Stimulated activated CD4-positive, alpha-beta T cell treated with anti-CD3 and anti-CD28 coated beads, Interleukin-2, amount 100 ng/mL, for 4 hours (primary cell): Measurements from ENCODE around the gene GIMD1.
"Not testable (repeated sequence)": the region's sequence is repeated elsewhere in the genome, so short reads cannot be mapped to it uniquely, and the experiment has no call there.

Experiments
- DNase-seq: peaks from one replicate; pipeline ENCODE4 v3.0.0-alpha.2; 2020; ENCODE audit warnings: low read depth

The GIMD1 gene

DNA sequence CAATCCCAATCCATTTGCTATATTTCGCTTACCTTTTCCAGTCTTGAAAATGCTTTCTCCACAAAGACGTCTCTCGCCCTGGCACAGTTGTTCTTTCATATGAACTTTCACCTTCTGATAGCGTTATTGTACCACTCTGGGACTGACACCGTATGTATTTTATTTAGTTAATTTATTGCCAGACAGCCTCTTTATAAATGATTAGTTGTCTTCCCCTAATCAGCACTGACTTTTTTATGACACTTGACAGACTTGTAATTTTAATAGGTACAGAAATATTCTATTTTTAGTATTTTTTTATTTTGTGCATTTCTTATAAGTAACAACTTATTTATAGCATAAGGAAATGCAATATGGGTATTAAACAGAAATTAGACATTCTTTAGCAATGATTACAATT is at the start of gene GIMD1:
Gene GIMD1 (minus strand): TSS at position 101 of the 400 bp plus-strand sequence. CDS start 1,343 bp downstream, outside the sequence.
- no peak for DNase-seq

DNA sequence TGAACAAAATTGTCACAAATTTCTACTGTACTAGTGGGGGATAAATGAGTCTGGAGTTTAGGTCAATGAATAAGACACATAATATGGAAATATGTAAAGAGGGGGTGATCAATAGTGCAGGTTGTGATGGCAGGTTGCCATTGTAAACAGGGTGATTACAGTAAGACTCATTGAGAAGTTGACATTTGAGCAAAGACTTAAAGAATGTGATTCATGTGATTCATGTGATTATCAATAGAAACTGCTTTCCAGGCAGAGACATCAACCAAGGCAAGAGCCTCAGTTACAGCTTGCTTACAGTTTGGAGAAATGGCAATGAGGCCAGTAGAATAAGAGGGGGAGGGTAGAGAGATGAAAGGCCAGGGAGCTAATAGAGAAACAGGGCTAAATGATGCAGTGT is 45.8 kb upstream of the GIMD1 start:
- no peak for DNase-seq

- no peak for DNase-seq
These were observed 41.6 kb upstream of the GIMD1 start for GRCh38 chr4:106409901-106410889.

DNA sequence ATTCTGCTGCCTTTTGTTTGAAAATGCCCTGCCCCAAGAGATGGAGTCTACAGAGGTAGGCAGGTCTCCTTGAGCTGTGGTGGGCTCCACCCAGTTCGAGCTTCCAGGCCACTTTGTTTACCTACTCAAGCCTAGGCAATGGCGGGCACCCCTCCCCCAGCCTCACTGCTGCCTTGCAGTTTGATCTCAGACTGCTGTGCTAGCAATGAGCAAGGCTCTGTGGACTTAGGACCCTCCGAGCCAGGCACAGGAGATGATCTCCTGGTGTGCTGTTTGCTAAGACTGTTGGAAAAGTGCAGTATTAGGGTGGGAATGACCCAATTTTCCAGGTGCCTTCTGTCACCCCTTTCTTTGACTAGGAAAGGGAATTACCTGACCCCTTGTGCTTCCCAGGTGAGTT is 39.4 kb upstream of the GIMD1 start:
- not testable (repeated sequence) for DNase-seq

DNA sequence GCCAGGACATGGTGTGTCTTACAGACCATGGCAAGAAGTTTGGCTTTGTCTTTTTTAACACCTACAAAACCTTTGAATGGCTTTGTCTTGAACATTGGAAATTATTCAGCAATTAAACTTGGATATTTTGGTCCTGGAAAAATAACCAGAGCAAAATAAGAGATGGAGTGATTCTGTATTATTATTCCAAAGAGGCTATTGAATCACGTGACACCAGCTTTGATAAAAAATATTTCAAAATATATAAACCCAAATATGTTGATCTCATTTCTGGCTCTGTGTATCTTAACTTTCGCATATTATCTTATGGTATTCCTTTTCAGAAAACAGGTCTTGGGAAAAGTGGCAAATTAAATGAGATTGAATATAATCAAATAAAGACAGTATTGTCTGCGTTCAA is 32.6 kb upstream of the GIMD1 start:
- DNase-seq: no peak

DNA sequence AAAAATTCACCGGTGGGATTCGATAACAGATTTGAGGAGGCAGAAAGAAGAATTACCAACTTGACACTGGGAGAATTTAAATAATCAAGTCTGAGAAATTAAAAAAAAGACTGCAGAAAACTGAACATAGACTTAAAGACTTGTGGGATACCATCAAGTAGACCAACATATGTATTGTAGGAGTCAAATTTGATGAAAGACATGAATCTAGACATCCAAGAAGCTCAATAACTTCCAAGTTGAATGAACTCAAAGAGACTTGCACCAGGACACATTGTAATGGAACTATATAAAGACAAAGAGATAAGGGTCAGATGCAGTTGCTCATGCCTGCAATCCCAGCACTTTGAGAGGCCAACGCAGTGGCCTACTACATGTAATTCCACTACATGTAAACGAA is 30.3 kb upstream of the GIMD1 start:
- not testable (repeated sequence) for DNase-seq

GRCh38 chr4:106395582-106395981 is 27.0 kb upstream of the GIMD1 start:
- DNase-seq: no peak

DNA sequence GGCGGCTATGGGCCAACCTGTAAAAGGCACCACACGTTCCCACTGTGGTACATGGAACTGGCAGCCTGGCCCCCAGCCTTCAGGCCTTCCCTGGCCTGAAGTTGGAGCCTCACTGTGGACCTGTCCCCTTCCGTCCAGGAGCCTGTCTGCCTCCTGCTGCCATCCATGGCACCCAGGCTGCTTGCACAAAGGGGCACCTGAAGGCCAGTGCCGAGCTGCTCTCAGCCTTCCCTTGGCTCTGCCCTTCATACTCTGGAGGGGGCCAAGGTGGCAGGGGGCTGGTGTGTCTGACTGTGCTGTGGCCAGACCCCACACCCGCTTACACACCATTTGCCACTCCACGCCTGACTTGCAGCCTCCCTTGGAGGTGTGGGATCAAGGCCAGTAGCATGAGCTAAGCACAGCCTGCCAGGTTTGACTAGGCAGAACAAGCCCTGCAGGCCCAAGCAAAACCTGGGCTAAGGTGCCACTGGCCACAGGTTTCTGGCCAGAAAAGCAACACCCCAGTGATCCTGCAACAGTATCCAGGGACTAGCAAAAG is 17.3 kb upstream of the GIMD1 start:
- DNase-seq: no peak

DNA sequence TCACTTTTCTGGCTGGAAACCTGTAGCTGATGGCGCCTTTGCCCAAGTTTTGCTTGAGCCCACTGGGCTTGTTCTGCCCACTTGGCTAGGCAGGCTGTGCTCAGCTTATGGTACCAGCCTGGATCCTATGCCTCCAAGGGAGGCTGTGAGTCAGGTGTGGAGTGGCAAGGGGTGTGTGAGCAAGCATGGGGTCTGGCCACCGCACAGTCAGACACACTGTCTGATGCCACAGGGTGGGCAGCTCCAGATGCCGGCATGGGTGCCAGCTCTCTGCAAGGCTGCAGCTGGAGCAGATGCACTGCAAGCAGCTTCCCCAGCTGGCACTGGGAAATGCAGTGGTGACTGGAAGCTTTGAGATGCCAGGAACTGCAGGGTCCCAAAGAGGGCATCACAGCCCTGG is 16.3 kb upstream of the GIMD1 start:
- DNase-seq: no peak

DNA sequence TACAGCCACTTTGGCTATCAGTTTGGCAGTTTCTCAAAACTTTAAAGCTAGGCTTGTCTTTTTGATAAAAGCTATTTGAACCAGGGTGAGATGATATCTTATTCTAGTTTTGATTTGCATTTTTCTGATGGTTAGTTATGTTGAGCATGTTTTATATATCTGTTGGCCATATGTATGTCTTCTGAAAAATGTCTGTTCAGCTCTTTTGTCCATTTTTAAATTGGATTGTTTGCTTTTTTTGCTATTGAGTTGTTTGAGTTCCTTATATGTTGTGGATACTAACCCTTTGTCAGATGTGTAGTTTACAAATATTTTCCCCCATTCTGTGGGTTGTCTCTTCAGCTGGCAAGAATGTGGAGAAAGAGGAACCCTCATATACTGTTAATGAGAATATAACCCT is 11.6 kb upstream of the GIMD1 start:
- no peak for DNase-seq

DNA sequence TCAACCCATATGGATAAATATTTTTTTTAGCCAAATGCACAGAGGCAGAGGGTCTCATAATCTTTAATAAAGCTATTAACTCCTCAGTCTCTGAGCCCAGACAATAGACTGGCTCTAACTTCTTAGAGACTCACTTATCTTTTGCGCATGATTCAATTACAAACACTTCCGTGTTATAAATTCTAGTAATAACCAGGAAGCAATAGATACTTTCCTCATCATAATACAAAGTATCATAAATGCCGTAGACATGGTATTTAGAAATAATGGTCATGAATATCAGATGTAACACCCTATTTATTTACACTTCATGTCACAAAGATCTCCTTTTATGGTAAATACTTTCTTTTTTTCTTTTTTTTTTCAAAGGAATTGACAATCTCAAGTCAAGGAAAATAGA is 4.4 kb upstream of the GIMD1 start:
- DNase-seq: no peak

DNA sequence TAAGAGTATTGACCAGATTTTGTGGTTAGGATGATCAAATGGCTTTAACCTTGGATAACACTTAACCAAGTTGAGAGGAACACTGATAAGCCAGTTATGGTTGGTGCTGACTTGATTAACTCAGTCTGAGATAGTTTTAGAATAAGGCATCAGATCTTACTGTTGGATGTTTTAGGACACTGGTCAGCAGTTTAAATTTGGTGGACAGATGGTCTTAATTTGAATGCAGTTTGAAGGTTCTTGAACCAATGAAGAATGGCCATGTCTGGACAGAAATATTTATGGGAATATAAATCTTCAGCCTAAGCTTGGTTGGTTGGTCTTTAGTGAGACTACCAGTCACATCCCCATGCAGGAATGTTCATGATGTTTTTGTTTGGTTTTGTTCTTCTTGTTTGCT is 2.6 kb upstream of the GIMD1 start:
- no peak for DNase-seq

- DNase-seq: no peak
These were observed 1.6 kb upstream of the GIMD1 start for GRCh38 chr4:106370214-106370613.

GRCh38 chr4:106369456-106370060 is 980 bp upstream of the GIMD1 start:
- DNase-seq: no peak

DNA sequence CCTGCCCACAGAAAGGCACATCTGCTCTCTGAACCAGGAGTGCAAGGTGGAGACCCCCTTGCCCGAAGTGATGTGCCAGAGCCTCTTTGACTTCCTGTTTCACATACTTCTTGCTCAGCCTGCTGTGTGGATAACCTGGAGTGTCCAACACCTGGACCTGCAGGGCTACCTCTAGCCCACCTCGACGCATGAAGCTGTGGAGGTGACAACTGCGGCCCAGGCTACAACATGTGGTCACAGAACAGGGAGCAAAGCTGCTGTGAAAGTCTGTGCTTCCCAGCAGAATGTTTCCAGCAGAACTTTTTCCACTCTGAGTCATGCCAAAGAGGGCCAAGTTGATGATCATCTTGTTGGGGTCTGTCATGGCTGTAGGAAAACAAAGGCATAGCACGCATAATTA is 1.5 kb downstream of the GIMD1 start:
- DNase-seq: no peak

- no peak for DNase-seq
These were observed 2.6 kb downstream of the GIMD1 start for GRCh38 chr4:106366026-106366425.

GRCh38 chr4:106365613-106366012 is 3.0 kb downstream of the GIMD1 start:
- DNase-seq: no peak

DNA sequence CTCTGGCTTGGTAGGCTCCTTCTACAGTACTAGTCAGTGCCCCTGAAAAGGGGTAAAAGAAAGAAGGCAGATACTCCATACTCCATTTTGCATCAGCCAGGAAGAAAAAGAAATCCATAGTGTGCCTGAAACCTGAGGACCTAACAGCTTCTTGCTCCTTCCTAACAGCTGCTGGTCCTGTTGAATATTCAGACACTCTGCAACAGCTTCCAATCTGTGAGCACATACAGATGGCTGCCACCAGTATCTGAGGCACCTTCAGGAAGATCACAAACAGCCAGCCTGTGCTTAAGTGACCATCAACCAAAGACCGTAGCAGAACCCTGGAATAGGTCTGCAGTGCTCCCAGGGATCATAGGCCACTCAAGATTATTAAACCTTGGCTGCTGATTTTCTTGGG is 4.3 kb downstream of the GIMD1 start:
- no peak for DNase-seq

DNA sequence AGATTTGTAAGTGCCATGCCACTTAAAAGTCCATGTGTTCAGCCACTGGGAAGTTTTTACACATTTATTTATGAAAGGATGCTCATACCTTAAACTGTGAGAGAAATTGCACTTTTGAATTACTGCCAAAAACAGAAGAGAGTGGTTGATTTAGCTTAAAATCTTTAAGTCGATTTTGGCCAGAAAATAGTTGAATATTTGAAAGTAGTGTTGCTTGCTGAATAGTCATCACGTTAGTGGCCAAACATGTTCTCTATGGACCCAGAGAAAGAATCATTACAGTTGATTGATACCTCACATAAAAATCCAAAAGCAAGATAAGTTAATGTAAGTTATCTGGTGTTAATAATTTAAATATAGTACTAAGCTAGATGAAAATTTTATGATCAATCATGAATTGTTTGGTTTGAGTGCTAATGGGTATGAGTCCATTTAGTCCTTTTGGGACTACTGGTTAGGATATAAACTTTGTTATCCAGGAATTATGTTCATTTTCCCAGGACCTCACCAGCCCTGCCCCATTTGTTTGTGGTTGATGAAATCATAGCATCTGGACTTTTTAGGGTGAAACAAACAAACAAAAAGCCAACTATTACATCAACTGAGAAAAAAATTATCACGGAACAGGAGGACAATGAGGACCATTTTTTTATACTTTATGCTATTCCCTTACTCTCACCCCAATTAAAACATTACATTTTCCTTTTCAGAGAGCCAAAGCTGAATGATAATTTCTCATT is 6.3 kb downstream of the GIMD1 start:
- DNase-seq: no peak

DNA sequence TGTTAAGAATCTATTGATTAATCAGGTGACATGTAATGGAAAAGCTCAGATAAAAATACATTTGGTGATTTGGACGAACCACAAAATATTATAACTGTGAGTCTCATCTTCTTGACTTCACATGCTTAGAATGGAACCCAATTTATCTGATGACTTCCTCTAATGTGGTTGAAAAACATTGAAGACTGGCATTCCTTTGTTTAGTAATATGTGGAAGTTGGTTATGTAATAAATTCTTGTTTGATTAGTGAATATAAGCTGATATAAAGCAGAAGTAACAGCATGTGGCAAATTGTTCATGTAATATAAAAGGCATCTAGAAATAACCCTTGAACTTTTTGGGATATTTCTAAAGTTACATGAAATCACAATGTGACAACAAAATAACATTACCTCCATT is 9.7 kb downstream of the GIMD1 start:
- no peak for DNase-seq

GRCh38 chr4:106355193-106355592 is 13.4 kb downstream of the GIMD1 start:
- DNase-seq: no peak

GRCh38 chr4:106353786-106354185 is 14.8 kb downstream of the GIMD1 start:
- DNase-seq: no peak
